Lower leg skin (tissue), 3 donors: ENCODE results near the gene ELP4.

Experiments used
- POLR2A ChIP-seq, 2 donors: fragments of 450-650 bp; IDR thresholded peaks; one replicate each; pipeline ENCODE4 v1.6.1; 2016 to 2017; ENCODE audit warnings: antibody characterized with exemption in 2 of 2, mild to moderate bottlenecking in 1 of 2, moderate library complexity in 1 of 2
- TF ChIP-seq, protein P1 (sequence below), 3 donors: fragments of 450-650 bp; IDR thresholded peaks; one replicate each; pipeline ENCODE4 v1.5.1; 2016; ENCODE audit warnings: antibody characterized with exemption in 3 of 3, mild to moderate bottlenecking in 3 of 3, moderate library complexity in 2 of 3

DNA sequence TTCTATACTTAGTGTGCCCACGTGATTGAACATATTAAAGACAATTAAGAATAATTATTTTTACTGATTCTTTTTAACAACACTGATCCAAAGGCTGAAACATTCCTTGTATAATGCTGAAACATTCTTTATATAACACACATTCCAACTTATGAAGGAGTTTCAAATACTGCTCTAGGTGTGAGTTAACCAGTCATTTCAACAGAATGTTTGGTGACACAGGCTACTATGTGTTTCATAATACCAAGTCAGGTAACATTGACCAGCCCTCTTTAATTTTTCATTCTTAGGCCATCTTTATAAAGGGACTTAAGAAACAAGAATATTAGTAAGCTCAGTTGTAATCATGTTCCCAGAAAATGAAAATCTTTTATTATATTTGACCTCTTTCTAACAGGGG is 136.6 kb downstream of the ELP4 start:
- TF ChIP-seq POLR2A (IDR thresholded peaks at IDR 0.05): no peak
- TF ChIP-seq, protein P1, sequence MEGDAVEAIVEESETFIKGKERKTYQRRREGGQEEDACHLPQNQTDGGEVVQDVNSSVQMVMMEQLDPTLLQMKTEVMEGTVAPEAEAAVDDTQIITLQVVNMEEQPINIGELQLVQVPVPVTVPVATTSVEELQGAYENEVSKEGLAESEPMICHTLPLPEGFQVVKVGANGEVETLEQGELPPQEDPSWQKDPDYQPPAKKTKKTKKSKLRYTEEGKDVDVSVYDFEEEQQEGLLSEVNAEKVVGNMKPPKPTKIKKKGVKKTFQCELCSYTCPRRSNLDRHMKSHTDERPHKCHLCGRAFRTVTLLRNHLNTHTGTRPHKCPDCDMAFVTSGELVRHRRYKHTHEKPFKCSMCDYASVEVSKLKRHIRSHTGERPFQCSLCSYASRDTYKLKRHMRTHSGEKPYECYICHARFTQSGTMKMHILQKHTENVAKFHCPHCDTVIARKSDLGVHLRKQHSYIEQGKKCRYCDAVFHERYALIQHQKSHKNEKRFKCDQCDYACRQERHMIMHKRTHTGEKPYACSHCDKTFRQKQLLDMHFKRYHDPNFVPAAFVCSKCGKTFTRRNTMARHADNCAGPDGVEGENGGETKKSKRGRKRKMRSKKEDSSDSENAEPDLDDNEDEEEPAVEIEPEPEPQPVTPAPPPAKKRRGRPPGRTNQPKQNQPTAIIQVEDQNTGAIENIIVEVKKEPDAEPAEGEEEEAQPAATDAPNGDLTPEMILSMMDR (IDR thresholded peaks at IDR 0.05): no peak
